ENCODE measurements around the gene NTSR1.

GRCh38 chr20:62811320-62811719, 102.7 kb downstream of the NTSR1 start:
- TF ChIP-seq CTCF (conservative IDR thresholded peaks at IDR 0.05; ENCODE audit: low read depth, low read length) (no peak), EZH2 (IDR thresholded peaks at IDR 0.05; ENCODE audit: borderline replicate concordance, low read depth, low read length, poor library complexity, severe bottlenecking) (no peak)
